ENCODE results near the gene AGO1. TPM values are rescaled to one million over a fixed set of nuclear protein-coding genes. Genes with fewer than 3 reads are reported as not detected.
A peak's percentile ranks its signal among the peaks of the same experiment; 100 is the strongest.

AGO1 gene
- polyA plus RNA-seq (2011; rRNA removed): 10.7 and 13.1 TPM in 2 replicates
- polyA minus RNA-seq (2011; rRNA and poly(A)+ RNA removed): 36.1 and 36.7 TPM in 2 replicates

- H3K36me3 ChIP-seq (ENCODE audit: control insufficient read depth, insufficient read depth, low read length): no peaks in the 10 kb centered on the region
- peak; percentile 90 for TF ChIP-seq CTCF (IDR thresholded peaks at IDR 0.05; ENCODE audit: insufficient read depth, low read depth, low read length)
- CTCF ChIA-PET: interaction anchor here (0.6 to 2.8 kb wide), 24 partner anchors 9 to 206 kb away, joined by 3 to 22 read pairs (median 4); partner anchors contain the start of gene AGO3
- POLR2A ChIA-PET: no interaction called here
- peaks cover 1% of the 10 kb centered on the region; the same call in 1 of the 2 replicates for H3K27me3 ChIP-seq (ENCODE audit: control insufficient read depth, insufficient read depth, low read length)
- peak; percentile 37 for DNase-seq (ENCODE audit: low read depth)
- H3K4me3 ChIP-seq (ENCODE audit: low read depth, low read length): peak within 1 kb of the TSS; percentile 76
These were observed at the start of gene AGO1 for GRCh38 chr1:35882945-35883634. Gene AGO1, plus strand, starts transcription at chr1:35883209. Its CDS starts 213 bp downstream, at chr1:35883422.

- POLR2A ChIA-PET: no interaction called here
These were observed 49.6 kb upstream of the AGO1 start for GRCh38 chr1:35833395-35833794.

GRCh38 chr1:35834218-35834617 is 48.8 kb upstream of the AGO1 start:
- DNase-seq (ENCODE audit: low read depth): no peak
- ChIA-PET CTCF (no interaction called here), POLR2A (no interaction called here)
- Histone ChIP-seq H3K36me3 (ENCODE audit: control insufficient read depth, insufficient read depth, low read length) (peaks cover 2% of the 10 kb centered on the region), H3K4me3 (ENCODE audit: low read depth, low read length) (no peak overlapping the region), H3K27me3 (ENCODE audit: control insufficient read depth, insufficient read depth, low read length) (no peaks in the 10 kb centered on the region)
- no peak for TF ChIP-seq CTCF (IDR thresholded peaks at IDR 0.05; ENCODE audit: insufficient read depth, low read depth, low read length)

More at GRCh38 chr1:35833395-35833794, 49.6 kb upstream of the AGO1 start:
- CTCF ChIA-PET: interaction anchor here (0.7 to 1.3 kb wide), 3 partner anchors 12 to 63 kb away, joined by 3 read pairs; no protein-coding TSS in a partner anchor
- Histone ChIP-seq H3K36me3 (ENCODE audit: control insufficient read depth, insufficient read depth, low read length) (peaks cover 2% of the 10 kb centered on the region), H3K4me3 (ENCODE audit: low read depth, low read length) (no peak overlapping the region), H3K27me3 (ENCODE audit: control insufficient read depth, insufficient read depth, low read length) (no peaks in the 10 kb centered on the region)
- TF ChIP-seq CTCF (IDR thresholded peaks at IDR 0.05; ENCODE audit: insufficient read depth, low read depth, low read length): no peak
- DNase-seq (ENCODE audit: low read depth): no peak

GRCh38 chr1:35835398-35835797 is 47.6 kb upstream of the AGO1 start:
- Histone ChIP-seq H3K27me3 (ENCODE audit: control insufficient read depth, insufficient read depth, low read length) (no peaks in the 10 kb centered on the region), H3K4me3 (ENCODE audit: low read depth, low read length) (no peak overlapping the region), H3K36me3 (ENCODE audit: control insufficient read depth, insufficient read depth, low read length) (peaks cover 2% of the 10 kb centered on the region)
- ChIA-PET POLR2A (no interaction called here), CTCF (no interaction called here)
- TF ChIP-seq CTCF (IDR thresholded peaks at IDR 0.05; ENCODE audit: insufficient read depth, low read depth, low read length): no peak
- no peak for DNase-seq (ENCODE audit: low read depth)

GRCh38 chr1:35836734-35837133 is 46.3 kb upstream of the AGO1 start:
- no peak for DNase-seq (ENCODE audit: low read depth)
- H3K4me3 ChIP-seq (ENCODE audit: low read depth, low read length): no peak overlapping the region
- ChIA-PET POLR2A (no interaction called here), CTCF (no interaction called here)
- peaks cover 4% of the 10 kb centered on the region for H3K36me3 ChIP-seq (ENCODE audit: control insufficient read depth, insufficient read depth, low read length)
- TF ChIP-seq CTCF (IDR thresholded peaks at IDR 0.05; ENCODE audit: insufficient read depth, low read depth, low read length): no peak
- no peaks in the 10 kb centered on the region for H3K27me3 ChIP-seq (ENCODE audit: control insufficient read depth, insufficient read depth, low read length)

Data from BJ (cell line).